ENCODE measurements around the gene ANKRD52. TPM values are rescaled to one million over a fixed set of nuclear protein-coding genes. Genes with fewer than 3 reads are reported as not detected.
A peak's percentile ranks its signal among the peaks of the same experiment; 100 is the strongest.

Gene ANKRD52
- total and polyA plus RNA-seq, 9 of the 15 experiments (the other 6 are each of a cell fraction or from before 2014, with no cell fraction given), result 0.52 to 46.8 (median 7.9) TPM

DNA sequence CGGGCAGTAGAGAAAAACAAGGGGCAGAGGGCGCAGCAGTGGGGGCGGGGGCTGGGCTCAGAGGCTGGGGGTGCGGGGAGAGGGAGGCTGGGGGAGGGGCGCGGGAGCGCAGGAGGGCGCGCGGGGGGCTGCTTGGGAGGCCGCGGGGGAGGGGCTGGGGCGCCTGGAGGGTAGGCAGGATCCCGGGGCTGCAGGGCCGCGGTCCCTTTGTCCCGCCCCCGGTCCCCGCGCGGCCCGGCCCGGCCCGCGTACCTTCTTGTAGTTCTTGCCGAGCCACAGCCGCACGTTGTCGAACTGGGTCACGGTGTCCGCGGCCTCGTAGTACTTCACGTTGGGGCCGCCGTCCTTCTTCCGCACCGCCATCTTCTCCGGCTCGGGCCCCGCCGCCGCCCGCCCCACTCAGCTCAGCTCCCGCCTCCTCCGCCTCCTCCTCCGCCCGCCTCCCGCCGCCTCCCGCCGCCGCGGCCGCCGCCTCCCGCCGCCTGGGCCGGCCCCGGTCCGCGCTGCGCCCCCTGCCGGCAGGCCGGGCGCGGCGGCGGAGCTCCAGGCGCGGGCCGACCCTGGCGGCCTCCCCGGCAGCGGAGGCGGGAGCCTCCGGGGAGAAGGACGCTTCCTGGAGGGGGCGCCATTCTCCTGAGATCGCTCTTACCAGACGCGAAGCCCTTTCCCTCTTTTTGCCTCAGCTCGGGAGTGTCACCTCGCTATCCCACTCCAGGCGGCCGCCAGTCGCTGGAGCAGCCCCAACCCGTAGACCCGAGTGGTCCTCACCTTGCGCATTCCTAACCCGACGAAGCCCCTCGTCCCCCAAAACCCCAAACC is 68.9 kb downstream of the ANKRD52 start, which contains the start of gene SMARCC2:
Gene SMARCC2, minus strand, starts transcription at position 385 of the 819 bp plus-strand sequence. Its CDS starts 22 bp downstream, at position 363.
- Histone ChIP-seq H3K36me3 (ENCODE audit: control insufficient read depth, insufficient read depth, low read length) (peaks cover 30% of the 10 kb centered on the region), H3K79me2 (ENCODE audit: control insufficient read depth, insufficient read depth, low read length) (peaks cover 42% of the 10 kb centered on the region), H2AFZ (ENCODE audit: low read depth, low read length) (peak within 1 kb of the TSS; percentile 98), H3K4me3 (peak within 1 kb of the TSS; percentile 85), H4K20me1 (replicated peaks; ENCODE audit: control insufficient read depth, insufficient read depth, low read length) (no peaks in the 10 kb centered on the region), H3K9ac (ENCODE audit: insufficient read depth in 1 of 2, low read depth in 2 of 2, low read length in 2 of 2) (peak within 1 kb of the TSS; percentile 84 to 96), H3K4me1 (replicated peaks in 1 of 2; ENCODE audit: control insufficient read depth in 2 of 2, insufficient read depth in 2 of 2, low read length in 2 of 2) (peaks cover 4 to 16% of the 10 kb centered on the region in 2 experiments; a peak in 3 of 5 replicates), H3K27me3 (ENCODE audit: control insufficient read depth in 2 of 2, insufficient read depth in 2 of 2, low read length in 2 of 2) (no peaks in the 10 kb centered on the region), H3K9me3 (replicated peaks; ENCODE audit: control insufficient read depth, insufficient read depth, low read depth, low read length) (no peaks in the 10 kb centered on the region), H3K4me2 (ENCODE audit: insufficient read depth, low read length) (peak within 1 kb of the TSS; percentile 95), H3K27ac (ENCODE audit: extremely low read depth, low read depth, low read length) (peak within 1 kb of the TSS; percentile 88), H3K9me1 (ENCODE audit: control insufficient read depth, insufficient read depth, low read length) (no peaks in the 10 kb centered on the region)
- ChIA-PET CTCF (ENCODE audit: low intra/inter-chr PET ratio) (interaction anchor here (0.7 to 2.9 kb wide), 11 partner anchors 33 to 451 kb away, joined by 3 to 36 read pairs (median 5); partner anchors contain the start of genes ANKRD52, GDF11, NABP2 and RNF41), POLR2A (interaction anchor here (0.6 to 5.9 kb wide), 29 partner anchors 9 to 862 kb away, joined by 3 to 54 read pairs (median 4); partner anchors contain the start of genes COQ10A, ESYT1, MYL6 and RNF41)
- under 1% methylated on average over 25 of the region's 93 CpGs for WGBS (ENCODE audit: insufficient coverage, low coverage, missing lambda C conversion rate)
- intact Hi-C loops (cut with micrococcal nuclease) (loop anchor here (1.0 kb wide), 1 partner anchor 63 kb away; no protein-coding TSS in a partner anchor), in situ Hi-C loops (cut with MboI) (loop anchor here (5.0 kb wide), 1 partner anchor 62 kb away; the partner anchor contains the start of gene ESYT1)
- peak; percentile 89 for ATAC-seq
- peak; percentile 44 for FAIRE-seq
- no TSS peak for BruUV-seq (replicated peaks)
- peak; percentile 94 to 95 (median 94) for DNase-seq (ENCODE audit: extremely low read depth in 1 of 4, low spot score in 3 of 4)
- TF ChIP-seq HNRNPLL (IDR thresholded peaks at IDR 0.05; ENCODE audit: low read depth, low read length, poor library complexity, severe bottlenecking) (peak; percentile 2), ZC3H11A (IDR thresholded peaks at IDR 0.05; ENCODE audit: low read depth, low read length) (no peak), KDM2B (CRISPR knock-in tag; IDR thresholded peaks at IDR 0.05) (no peak), ZBTB8A (IDR thresholded peaks at IDR 0.05; ENCODE audit: partially characterized antibody) (no peak), NCOA1 (IDR thresholded peaks at IDR 0.05; ENCODE audit: low read depth) (no peak), MCM2 (IDR thresholded peaks at IDR 0.05; ENCODE audit: low read depth) (no peak), ZSCAN32 (CRISPR knock-in tag; IDR thresholded peaks at IDR 0.05) (no peak), ZSCAN29 (IDR thresholded peaks at IDR 0.05) (no peak), SAFB2 (IDR thresholded peaks at IDR 0.05; ENCODE audit: borderline replicate concordance, low read depth, low read length, severe bottlenecking) (no peak), ERF (CRISPR knock-in tag; IDR thresholded peaks at IDR 0.05) (no peak; the same call in 1 of the 2 replicates), SMARCA4 (IDR thresholded peaks at IDR 0.05) (no peak), ZNF408 (CRISPR knock-in tag; IDR thresholded peaks at IDR 0.05; ENCODE audit: low read depth) (no peak), ZNF561 (CRISPR knock-in tag; conservative IDR thresholded peaks at IDR 0.05) (no peak), GATAD2B (IDR thresholded peaks at IDR 0.05; ENCODE audit: borderline replicate concordance) (peak; percentile 64; the same call in 1 of the 2 replicates), STAT5A (IDR thresholded peaks at IDR 0.05; ENCODE audit: borderline replicate concordance, low read length) (no peak), EHMT2 (IDR thresholded peaks at IDR 0.05) (no peak), MTA1 (IDR thresholded peaks at IDR 0.05; ENCODE audit: borderline replicate concordance) (no peak; the same call in 1 of the 2 replicates), SMC3 (conservative IDR thresholded peaks at IDR 0.05; ENCODE audit: insufficient read depth, low read depth, low read length) (peak; percentile 78; the same call in 1 of the 2 replicates)
- TF ChIP-seq, protein P1, sequence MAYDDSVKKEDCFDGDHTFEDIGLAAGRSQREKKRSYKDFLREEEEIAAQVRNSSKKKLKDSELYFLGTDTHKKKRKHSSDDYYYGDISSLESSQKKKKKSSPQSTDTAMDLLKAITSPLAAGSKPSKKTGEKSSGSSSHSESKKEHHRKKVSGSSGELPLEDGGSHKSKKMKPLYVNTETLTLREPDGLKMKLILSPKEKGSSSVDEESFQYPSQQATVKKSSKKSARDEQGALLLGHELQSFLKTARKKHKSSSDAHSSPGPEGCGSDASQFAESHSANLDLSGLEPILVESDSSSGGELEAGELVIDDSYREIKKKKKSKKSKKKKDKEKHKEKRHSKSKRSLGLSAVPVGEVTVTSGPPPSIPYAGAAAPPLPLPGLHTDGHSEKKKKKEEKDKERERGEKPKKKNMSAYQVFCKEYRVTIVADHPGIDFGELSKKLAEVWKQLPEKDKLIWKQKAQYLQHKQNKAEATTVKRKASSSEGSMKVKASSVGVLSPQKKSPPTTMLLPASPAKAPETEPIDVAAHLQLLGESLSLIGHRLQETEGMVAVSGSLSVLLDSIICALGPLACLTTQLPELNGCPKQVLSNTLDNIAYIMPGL (CRISPR knock-in tag; IDR thresholded peaks at IDR 0.05), result no peak
- TF ChIP-seq, protein P2, sequence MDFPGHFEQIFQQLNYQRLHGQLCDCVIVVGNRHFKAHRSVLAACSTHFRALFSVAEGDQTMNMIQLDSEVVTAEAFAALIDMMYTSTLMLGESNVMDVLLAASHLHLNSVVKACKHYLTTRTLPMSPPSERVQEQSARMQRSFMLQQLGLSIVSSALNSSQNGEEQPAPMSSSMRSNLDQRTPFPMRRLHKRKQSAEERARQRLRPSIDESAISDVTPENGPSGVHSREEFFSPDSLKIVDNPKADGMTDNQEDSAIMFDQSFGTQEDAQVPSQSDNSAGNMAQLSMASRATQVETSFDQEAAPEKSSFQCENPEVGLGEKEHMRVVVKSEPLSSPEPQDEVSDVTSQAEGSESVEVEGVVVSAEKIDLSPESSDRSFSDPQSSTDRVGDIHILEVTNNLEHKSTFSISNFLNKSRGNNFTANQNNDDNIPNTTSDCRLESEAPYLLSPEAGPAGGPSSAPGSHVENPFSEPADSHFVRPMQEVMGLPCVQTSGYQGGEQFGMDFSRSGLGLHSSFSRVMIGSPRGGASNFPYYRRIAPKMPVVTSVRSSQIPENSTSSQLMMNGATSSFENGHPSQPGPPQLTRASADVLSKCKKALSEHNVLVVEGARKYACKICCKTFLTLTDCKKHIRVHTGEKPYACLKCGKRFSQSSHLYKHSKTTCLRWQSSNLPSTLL (IDR thresholded peaks at IDR 0.05), result no peak

Measured in K562 (cell line).